HUES48 (cell line): ENCODE measurements around the gene PI4KA.
"Not testable (repeated sequence)": the region's sequence is repeated elsewhere in the genome, so short reads cannot be mapped to it uniquely, and the experiment has no call there.

ENCODE experiments used
- H3K27ac ChIP-seq: one replicate; pipeline ENCODE4 v1.7.0; 2013; ENCODE audit warnings: low read depth, low read length, inconsistent platforms
- H3K27me3 ChIP-seq: 2 replicates; pipeline ENCODE4 v1.6.1; 2013; ENCODE audit warnings: mild to moderate bottlenecking, low read length; ENCODE audit not compliant: control insufficient read depth, insufficient read depth
- H3K36me3 ChIP-seq: 2 replicates; pipeline ENCODE4 v1.6.1; 2013; ENCODE audit warnings: low read length; ENCODE audit not compliant: control insufficient read depth, insufficient read depth
- H3K4me1 ChIP-seq: 2 replicates; pipeline ENCODE4 v1.6.1; 2013; ENCODE audit warnings: mild to moderate bottlenecking, low read length; ENCODE audit not compliant: control insufficient read depth, insufficient read depth
- H3K4me3 ChIP-seq: 2 replicates; pipeline ENCODE4 v1.5.1; 2013; ENCODE audit warnings: mild to moderate bottlenecking, low read depth, low read length
- H3K9ac ChIP-seq: 2 replicates; pipeline ENCODE4 v1.6.1; 2013; ENCODE audit warnings: mild to moderate bottlenecking, low read depth, low read length, moderate library complexity
- H3K9me3 ChIP-seq: 2 replicates; pipeline ENCODE4 v1.6.1; 2013; ENCODE audit warnings: low read length; ENCODE audit not compliant: control insufficient read depth, insufficient read depth

The PI4KA gene

DNA sequence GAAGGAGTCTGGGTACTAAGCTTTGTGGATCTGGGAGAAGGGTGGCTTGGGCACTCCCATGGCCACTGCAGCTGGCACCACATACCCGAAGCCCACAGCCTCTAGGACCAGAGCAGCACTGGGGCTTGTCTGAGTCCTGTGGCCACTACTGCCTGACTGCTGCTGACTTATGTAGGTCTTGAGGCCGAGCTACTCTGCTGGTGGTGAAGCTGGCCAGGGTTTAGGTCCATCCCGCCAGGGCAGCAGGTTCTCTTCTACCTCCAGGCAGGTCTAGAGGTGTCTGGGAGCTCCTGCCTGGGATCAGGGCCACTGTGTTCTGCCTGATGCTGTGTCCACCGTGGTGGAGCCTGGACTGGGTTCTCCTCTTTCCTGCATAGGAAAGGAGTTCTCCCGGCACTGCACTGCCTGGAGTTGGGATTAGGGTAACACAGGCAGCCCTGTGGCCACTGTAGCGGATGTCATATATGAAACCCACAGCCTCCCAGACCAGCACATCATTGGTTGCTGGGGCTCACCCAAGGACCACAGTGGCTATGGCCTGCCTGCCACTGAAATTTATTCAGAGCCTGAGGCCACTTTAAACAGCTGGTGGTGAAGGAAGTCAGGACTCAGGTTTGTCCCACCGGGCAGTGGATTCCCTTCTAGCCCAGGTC is 194.5 kb downstream of the PI4KA start:
- H3K4me3 ChIP-seq = no peak overlapping the region
- no peak overlapping the region for H3K9ac ChIP-seq
- H3K27ac ChIP-seq = no peak overlapping the region
- no peaks in the 10 kb centered on the region for H3K27me3 ChIP-seq
- H3K36me3 ChIP-seq = no peaks in the 10 kb centered on the region
- H3K4me1 ChIP-seq = no peaks in the 10 kb centered on the region
- no peaks in the 10 kb centered on the region for H3K9me3 ChIP-seq

DNA sequence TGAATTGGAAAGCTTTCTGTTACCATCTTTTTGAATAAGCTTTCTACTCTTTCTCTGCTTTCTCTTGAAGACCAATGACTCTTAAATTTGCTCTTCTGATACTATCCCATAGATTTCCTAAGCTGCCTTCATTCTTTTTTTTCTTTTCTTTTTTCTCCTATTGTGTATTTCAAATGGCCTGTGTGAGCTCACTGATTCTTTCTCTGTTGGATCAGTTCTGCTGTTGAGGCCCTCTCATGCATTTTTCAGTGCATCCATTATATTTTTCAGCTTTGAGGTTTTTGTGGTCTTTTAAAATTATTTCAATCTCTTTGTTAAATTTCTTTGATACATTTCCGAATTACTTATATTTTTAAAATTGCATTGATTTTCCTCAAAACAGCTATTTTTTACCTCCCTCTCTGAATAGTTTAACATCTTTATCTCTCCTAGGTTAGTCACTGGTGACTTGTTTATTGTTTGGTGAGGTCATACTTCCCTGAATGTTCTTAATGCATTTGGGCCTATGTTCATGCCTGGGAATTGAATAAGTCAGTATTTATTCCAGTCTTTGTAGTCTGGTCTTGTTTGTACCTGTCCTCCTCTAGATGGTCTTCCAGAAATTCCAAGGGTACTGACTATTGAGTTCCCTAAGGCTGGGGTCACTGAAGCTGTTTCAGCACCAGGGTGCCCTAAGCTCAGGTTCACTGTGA is 195.3 kb downstream of the PI4KA start:
- H3K27ac ChIP-seq = no peak overlapping the region
- H3K4me1 ChIP-seq = no peaks in the 10 kb centered on the region
- no peak overlapping the region for H3K9ac ChIP-seq
- H3K4me3 ChIP-seq = no peak overlapping the region
- H3K27me3 ChIP-seq = no peaks in the 10 kb centered on the region
- no peaks in the 10 kb centered on the region for H3K9me3 ChIP-seq
- H3K36me3 ChIP-seq = no peaks in the 10 kb centered on the region

DNA sequence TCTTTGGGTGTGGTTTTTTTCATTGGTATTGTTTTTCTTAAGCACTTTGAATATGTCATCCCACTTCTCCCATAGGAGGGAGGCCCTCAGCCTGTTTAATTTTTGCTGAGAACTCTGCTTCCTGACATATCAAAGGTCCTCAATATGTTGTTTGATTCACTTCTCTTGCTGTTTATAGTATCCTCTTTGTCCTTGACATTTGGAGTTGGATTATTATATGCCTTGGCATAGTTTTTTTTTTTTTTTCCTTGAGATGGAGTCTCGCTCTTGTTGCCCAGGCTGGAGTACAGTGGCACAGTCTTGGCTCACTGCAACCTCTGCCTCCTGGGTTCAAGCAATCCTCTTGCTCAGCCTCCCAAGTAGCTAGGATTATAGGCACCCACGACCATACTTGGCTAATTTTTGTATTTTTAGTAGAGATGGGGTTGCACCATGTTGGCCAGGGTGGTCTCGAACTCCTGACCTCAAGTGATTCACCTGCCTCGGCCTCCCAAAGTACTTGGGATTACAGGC is 196.0 kb downstream of the PI4KA start:
- not testable (repeated sequence) for H3K27ac ChIP-seq, H3K9ac ChIP-seq, H3K27me3 ChIP-seq, H3K4me1 ChIP-seq, H3K9me3 ChIP-seq, H3K36me3 ChIP-seq, H3K4me3 ChIP-seq

DNA sequence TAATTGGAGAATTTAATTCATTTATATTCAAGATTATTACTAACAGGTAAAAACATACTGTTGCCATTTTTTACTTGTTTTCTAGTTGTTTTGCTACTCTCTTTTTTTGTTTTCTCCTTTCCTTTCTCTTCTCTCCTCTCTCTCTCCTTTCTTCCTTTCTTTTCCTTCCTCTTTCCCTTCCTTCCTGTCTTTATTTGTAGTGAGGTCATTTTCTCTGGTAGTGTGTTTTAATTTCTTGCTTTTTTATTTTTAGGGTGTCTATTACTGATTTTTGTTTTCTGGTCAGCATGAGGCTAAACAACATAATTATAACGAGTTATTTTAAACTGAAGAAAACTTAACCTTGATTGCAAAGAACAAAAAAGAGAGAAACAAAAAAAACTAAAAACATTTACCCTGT is 197.1 kb downstream of the PI4KA start:
- no peak overlapping the region for H3K9ac ChIP-seq
- no peak overlapping the region for H3K27ac ChIP-seq
- no peaks in the 10 kb centered on the region for H3K4me1 ChIP-seq
- H3K9me3 ChIP-seq = no peaks in the 10 kb centered on the region
- no peak overlapping the region for H3K4me3 ChIP-seq
- H3K36me3 ChIP-seq = no peaks in the 10 kb centered on the region
- H3K27me3 ChIP-seq = no peaks in the 10 kb centered on the region

DNA sequence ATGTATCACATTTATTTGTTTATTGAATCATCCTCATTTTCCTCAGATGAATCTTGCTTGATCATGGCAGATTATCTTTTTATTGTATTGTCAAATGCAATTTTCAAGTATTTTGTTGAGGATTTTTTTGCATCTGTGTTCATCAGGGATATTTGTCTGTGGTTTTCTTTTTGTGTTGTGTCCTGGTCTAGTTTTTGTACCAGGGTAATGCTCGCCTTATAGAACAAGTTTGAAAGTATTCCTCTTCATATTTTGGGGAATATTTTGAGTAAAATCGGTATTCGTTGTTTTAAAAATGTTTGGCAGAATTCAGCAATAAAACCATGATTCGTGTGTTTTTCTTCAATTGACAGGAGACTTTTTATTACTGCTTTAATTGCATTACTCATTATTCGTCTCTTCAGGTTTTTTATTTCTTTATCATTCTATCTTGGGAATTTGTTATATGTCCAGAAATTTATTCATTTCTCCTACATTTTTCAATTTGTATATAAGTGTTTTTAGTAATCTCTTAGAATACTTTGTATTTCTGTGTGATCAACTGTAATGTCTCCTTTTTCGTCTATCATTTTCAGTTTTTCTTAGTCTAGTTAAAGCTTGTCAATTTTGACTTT is 198.1 kb downstream of the PI4KA start:
- no peaks in the 10 kb centered on the region for H3K4me1 ChIP-seq
- H3K9ac ChIP-seq = no peak overlapping the region
- no peak overlapping the region for H3K4me3 ChIP-seq
- no peaks in the 10 kb centered on the region for H3K9me3 ChIP-seq
- no peaks in the 10 kb centered on the region for H3K36me3 ChIP-seq
- no peak overlapping the region for H3K27ac ChIP-seq
- no peaks in the 10 kb centered on the region for H3K27me3 ChIP-seq

DNA sequence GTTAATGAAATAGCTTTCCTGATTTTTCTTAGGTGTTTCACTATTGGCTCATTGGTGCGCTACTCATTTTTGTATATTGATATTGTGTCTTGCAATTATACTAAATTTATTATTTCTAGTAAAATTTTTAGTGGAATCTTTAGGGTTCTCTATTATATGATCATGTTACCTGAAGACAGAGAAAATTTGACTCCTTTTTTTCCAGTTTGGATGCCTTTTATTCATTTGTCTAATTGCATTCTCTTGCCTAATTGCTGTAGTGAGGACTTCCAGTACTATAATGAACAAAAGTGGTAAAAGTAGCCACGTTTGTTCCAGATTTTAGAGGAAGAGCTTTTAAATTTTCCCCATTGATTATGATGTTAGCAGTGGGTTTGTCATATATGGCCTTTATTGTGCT is 198.7 kb downstream of the PI4KA start:
- Histone ChIP-seq H3K9me3 (no peaks in the 10 kb centered on the region), H3K36me3 (no peaks in the 10 kb centered on the region), H3K27me3 (no peaks in the 10 kb centered on the region), H3K27ac (no peak overlapping the region), H3K4me3 (no peak overlapping the region), H3K4me1 (no peaks in the 10 kb centered on the region), H3K9ac (no peak overlapping the region)

DNA sequence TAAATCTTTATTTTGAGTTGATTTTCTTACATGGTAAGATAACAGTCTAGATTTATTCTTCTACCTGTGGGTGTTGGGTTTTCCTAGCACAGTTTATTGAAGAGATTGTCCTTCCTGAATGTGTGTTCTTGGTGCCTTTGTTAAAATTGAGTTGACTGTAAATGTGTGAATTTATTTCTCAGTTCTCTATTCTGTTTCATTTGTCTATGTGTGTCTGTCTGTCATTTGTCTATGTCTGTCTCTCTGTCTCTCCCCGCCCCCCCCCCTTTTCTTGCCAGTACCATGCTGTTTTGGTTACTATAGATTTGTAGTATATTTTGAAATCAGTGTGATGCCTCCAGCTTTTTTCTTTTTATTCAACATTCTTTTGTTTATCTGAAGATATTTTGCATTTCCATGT is 199.4 kb downstream of the PI4KA start:
- H3K27ac ChIP-seq = no peak overlapping the region
- no peaks in the 10 kb centered on the region for H3K4me1 ChIP-seq
- H3K9ac ChIP-seq = no peak overlapping the region
- no peaks in the 10 kb centered on the region for H3K27me3 ChIP-seq
- no peak overlapping the region for H3K4me3 ChIP-seq
- H3K36me3 ChIP-seq = no peaks in the 10 kb centered on the region
- no peaks in the 10 kb centered on the region for H3K9me3 ChIP-seq

DNA sequence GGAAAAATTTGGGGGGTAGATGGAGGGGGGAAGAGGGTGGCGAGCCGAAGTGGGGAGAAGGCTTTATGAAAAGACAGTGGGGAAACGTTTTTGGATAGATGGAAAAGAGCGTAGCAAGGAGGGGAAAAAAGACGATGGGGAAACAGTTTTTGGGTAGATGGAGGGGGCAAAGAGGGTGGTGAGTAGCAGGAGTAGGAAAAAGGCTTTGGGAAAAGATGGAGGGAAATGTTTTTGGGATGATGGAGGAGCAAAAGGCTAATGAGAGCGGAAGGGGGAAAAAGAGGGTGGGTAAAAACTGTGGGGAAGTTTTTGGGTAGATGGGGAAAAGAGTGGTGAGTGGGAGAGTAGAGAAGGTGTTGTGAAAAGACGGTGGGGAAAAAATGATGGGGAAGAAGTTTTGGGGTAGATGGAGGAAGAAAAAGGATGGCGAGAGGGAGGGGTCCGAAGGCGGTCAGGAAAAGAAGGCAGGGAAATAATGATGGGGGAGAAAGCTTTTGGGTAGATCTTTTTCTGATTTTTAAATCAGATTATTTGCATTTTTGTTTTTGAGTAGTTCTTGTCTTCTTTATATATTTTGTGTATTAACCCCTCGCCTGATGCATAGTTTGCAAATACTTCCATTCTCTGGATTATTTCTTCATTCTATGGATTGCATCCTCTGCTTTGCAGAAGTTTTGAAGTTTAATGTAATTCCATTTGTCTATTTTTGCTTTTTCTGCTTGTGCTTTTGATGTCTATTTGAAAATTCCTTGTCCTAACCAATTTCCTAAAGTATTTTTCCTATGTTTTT is 200.0 kb downstream of the PI4KA start:
- Histone ChIP-seq H3K27me3 (no peaks in the 10 kb centered on the region), H3K27ac (no peak overlapping the region), H3K9me3 (no peaks in the 10 kb centered on the region), H3K4me3 (no peak overlapping the region), H3K4me1 (no peaks in the 10 kb centered on the region), H3K9ac (no peak overlapping the region), H3K36me3 (no peaks in the 10 kb centered on the region)

DNA sequence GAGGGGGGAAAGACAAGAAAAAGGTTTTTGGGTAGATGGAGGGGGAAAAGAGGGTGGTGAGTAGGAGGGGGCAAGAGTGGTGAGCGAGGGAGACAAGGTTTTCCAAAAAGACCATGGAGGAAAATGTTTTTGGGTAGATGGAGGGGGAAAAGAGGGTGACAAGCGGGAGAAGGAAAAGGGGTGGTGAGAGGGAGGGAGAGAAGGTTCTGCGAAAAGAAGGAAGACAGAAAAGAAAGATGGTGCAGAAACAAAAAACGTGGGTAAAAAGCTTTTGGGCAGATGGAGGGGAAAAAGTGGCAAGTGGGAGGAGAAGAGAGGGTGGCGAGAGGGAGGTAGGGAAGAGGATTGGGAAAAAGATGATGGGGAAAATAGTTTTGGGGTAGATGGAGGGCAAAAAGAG is 200.6 kb downstream of the PI4KA start:
- no peaks in the 10 kb centered on the region for H3K9me3 ChIP-seq
- no peaks in the 10 kb centered on the region for H3K4me1 ChIP-seq
- no peaks in the 10 kb centered on the region for H3K36me3 ChIP-seq
- no peak overlapping the region for H3K27ac ChIP-seq
- no peaks in the 10 kb centered on the region for H3K27me3 ChIP-seq
- H3K9ac ChIP-seq = no peak overlapping the region
- H3K4me3 ChIP-seq = no peak overlapping the region
